Prostate gland (tissue), 2 donors: ENCODE results near the gene NLRP13.

Source experiments
- CTCF ChIP-seq, 4 experiments: fragments of 200-600 bp in 2 of 4; fragments of 450-650 bp in 2 of 4; sonication (generic) in 2 of 4; IDR thresholded peaks; 1 replicate in 3 of 4; 2 replicates in 1 of 4; pipeline ENCODE4 v1.5.1; 2016 to 2019; ENCODE audit warnings: antibody characterized with exemption in 4 of 4, mild to moderate bottlenecking in 2 of 4, moderate library complexity in 2 of 4
- POLR2A ChIP-seq: fragments of 450-650 bp; IDR thresholded peaks from one replicate; pipeline ENCODE4 v1.6.1; 2016; ENCODE audit warnings: antibody characterized with exemption, mild to moderate bottlenecking

- no peak for TF ChIP-seq CTCF (IDR thresholded peaks at IDR 0.05)
- no peak for TF ChIP-seq POLR2A
Measured at GRCh38 chr19:55901369-55902079, 30.6 kb downstream of the NLRP13 start.
